H1 (cell line): Measurements from ENCODE around the gene KLHL26. TPM values are rescaled to one million over a fixed set of nuclear protein-coding genes. Genes with fewer than 3 reads are reported as not detected.
A peak's percentile ranks its signal among the peaks of the same experiment; 100 is the strongest.

Source experiments
- CTCF ChIA-PET: fragments of 300-600 bp; sonication (Branson Sonifier 250); formaldehyde crosslinking; loops from one replicate; lab custom pipeline; 2021; ENCODE audit not compliant: partially characterized antibody; lab: Charles Lee
- POLR2A ChIA-PET: fragments of 300-600 bp; sonication (Branson Sonifier 250); formaldehyde crosslinking; loops from one replicate; lab custom pipeline; 2021; ENCODE audit warnings: inconsistent platforms; ENCODE audit not compliant: partially characterized antibody; lab: Charles Lee
- DNase-seq, 2 experiments: peaks; one replicate each; pipeline versions ENCODE4 v3.0.0 to v3.0.0-alpha.2; 2010 to 2022; ENCODE audit warnings: low spot score in 2 of 2, low read depth in 1 of 2, mixed read lengths in 1 of 2
- FAIRE-seq: peaks from 2 replicates; lab custom pipeline; 2011; peaks lifted over from hg19 to GRCh38; lab: Jason Lieb, UNC
- H2AFZ ChIP-seq: 2 replicates; pipeline ENCODE4 v1.8.1; 2012; ENCODE audit warnings: low read length, inconsistent platforms
- H2AK5ac ChIP-seq: 2 replicates; pipeline ENCODE4 v1.6.1; 2013; ENCODE audit warnings: low read depth, low read length
- H2BK120ac ChIP-seq: replicated peaks from 2 replicates; pipeline ENCODE3; 2013; ENCODE audit warnings: low read depth, low read length, inconsistent platforms
- H2BK12ac ChIP-seq: 2 replicates; pipeline ENCODE4 v1.6.1; 2013; ENCODE audit warnings: low read depth, low read length
- H2BK15ac ChIP-seq: 2 replicates; pipeline ENCODE4 v1.6.1; 2013; ENCODE audit warnings: low read length
- H2BK20ac ChIP-seq: 2 replicates; pipeline ENCODE4 v1.6.1; 2013; ENCODE audit warnings: low read length
- H2BK5ac ChIP-seq: 2 replicates; pipeline ENCODE4 v1.6.1; 2013; ENCODE audit warnings: low read depth, low read length
- H3K14ac ChIP-seq: 2 replicates; pipeline ENCODE4 v1.6.1; 2013; ENCODE audit warnings: inconsistent platforms; ENCODE audit not compliant: insufficient read length
- H3K18ac ChIP-seq: 2 replicates; pipeline ENCODE4 v1.6.1; 2013; ENCODE audit warnings: low read length; ENCODE audit errors: extremely low read depth
- H3K23ac ChIP-seq: 2 replicates; pipeline ENCODE4 v1.6.1; 2013; ENCODE audit warnings: inconsistent platforms; ENCODE audit not compliant: insufficient read length
- H3K23me2 ChIP-seq: 2 replicates; pipeline ENCODE4 v1.6.1; 2013; ENCODE audit warnings: low read depth, low read length
- H3K27ac ChIP-seq: 2 replicates; pipeline ENCODE4 v1.6.1; 2011; ENCODE audit warnings: low read depth, low read length, inconsistent platforms
- H3K27me3 ChIP-seq, 4 experiments: replicated peaks in 1 of 4; 1 replicate in 1 of 4; 2 replicates in 3 of 4; pipeline versions ENCODE4 v1.6.1 to v1.8.1; 2011 to 2013; ENCODE audit warnings: low read length in 3 of 4, mild to moderate bottlenecking in 3 of 4, inconsistent platforms in 2 of 4, mixed read lengths in 2 of 4, moderate library complexity in 1 of 4; ENCODE audit not compliant: control insufficient read depth in 3 of 4, insufficient read depth in 3 of 4; ENCODE audit errors: extremely low read depth in 1 of 4
- H3K36me3 ChIP-seq, 4 experiments: 2 replicates each; pipeline versions ENCODE4 v1.6.1 to v1.8.1; 2011 to 2013; ENCODE audit warnings: mild to moderate bottlenecking in 4 of 4, low read length in 3 of 4, moderate library complexity in 2 of 4, control low read depth in 1 of 4, inconsistent platforms in 1 of 4; ENCODE audit not compliant: insufficient read depth in 4 of 4, control insufficient read depth in 2 of 4
- H3K4ac ChIP-seq: replicated peaks from 2 replicates; pipeline ENCODE3; 2013; ENCODE audit warnings: low read length, low read depth, mixed read lengths, inconsistent platforms; ENCODE audit not compliant: insufficient read length
- H3K4me1 ChIP-seq, 4 experiments: replicated peaks in 1 of 4; 1 replicate in 1 of 4; 2 replicates in 3 of 4; pipeline versions ENCODE4 v1.6.1 to v1.8.1; 2011 to 2013; ENCODE audit warnings: low read length in 3 of 4, inconsistent platforms in 2 of 4, mixed read lengths in 1 of 4; ENCODE audit not compliant: insufficient read depth in 4 of 4, control insufficient read depth in 3 of 4
- H3K4me2 ChIP-seq, 2 experiments: 2 replicates each; pipeline versions ENCODE4 v1.6.1 to v1.8.1; 2011 to 2013; ENCODE audit warnings: low read depth in 2 of 2, low read length in 2 of 2, control low read depth in 1 of 2, inconsistent platforms in 1 of 2, mild to moderate bottlenecking in 1 of 2; ENCODE audit not compliant: insufficient read depth in 1 of 2
- H3K4me3 ChIP-seq, 4 experiments: fragments of 200-600, 300-600 bp in 1 of 4; sonication (generic), shearing (Covaris generic), sonication (Bioruptor Twin) in 1 of 4; 2 replicates each; pipeline versions ENCODE4 v1.5.1 to v1.8.1; 2011 to 2016; ENCODE audit warnings: low read length in 4 of 4, low read depth in 3 of 4, control low read depth in 2 of 4, inconsistent platforms in 2 of 4, mild to moderate bottlenecking in 2 of 4, mixed read lengths in 1 of 4, moderate library complexity in 1 of 4; ENCODE audit not compliant: insufficient read depth in 2 of 4; ENCODE audit errors: extremely low read depth in 1 of 4
- H3K56ac ChIP-seq: replicated peaks from 2 replicates; pipeline ENCODE3; 2013; ENCODE audit warnings: low read depth, mild to moderate bottlenecking, mixed read lengths, low read length, inconsistent platforms; ENCODE audit not compliant: insufficient read length
- H3K79me1 ChIP-seq: 2 replicates; pipeline ENCODE4 v1.6.1; 2013; ENCODE audit warnings: low read depth, low read length, control low read depth
- H3K79me2 ChIP-seq, 2 experiments: 2 replicates each; pipeline versions ENCODE4 v1.6.1 to v1.8.1; 2012 to 2013; ENCODE audit warnings: low read length in 2 of 2, mild to moderate bottlenecking in 2 of 2, inconsistent platforms in 1 of 2; ENCODE audit not compliant: insufficient read depth in 2 of 2, control insufficient read depth in 1 of 2
- H3K9ac ChIP-seq, 4 experiments: replicated peaks in 1 of 4; 1 replicate in 1 of 4; 2 replicates in 3 of 4; pipeline versions ENCODE4 v1.6.1 to v1.8.1; 2011 to 2013; ENCODE audit warnings: low read depth in 3 of 4, low read length in 3 of 4, control low read depth in 2 of 4, mild to moderate bottlenecking in 2 of 4, moderate library complexity in 2 of 4, inconsistent platforms in 1 of 4; ENCODE audit errors: extremely low read depth in 1 of 4
- H3K9me3 ChIP-seq, 2 experiments: 2 replicates each; pipeline versions ENCODE4 v1.6.1 to v1.8.1; 2012 to 2013; ENCODE audit warnings: mild to moderate bottlenecking in 2 of 2, moderate library complexity in 2 of 2, control low read depth in 1 of 2, inconsistent platforms in 1 of 2, low read depth in 1 of 2, low read length in 1 of 2, mixed read lengths in 1 of 2; ENCODE audit not compliant: insufficient read depth in 2 of 2
- H4K20me1 ChIP-seq, 2 experiments: replicated peaks in 1 of 2; 2 replicates each; pipeline versions ENCODE3 to v1.8.1; 2011 to 2013; ENCODE audit warnings: inconsistent platforms in 2 of 2, low read length in 2 of 2, mild to moderate bottlenecking in 1 of 2; ENCODE audit not compliant: insufficient read depth in 2 of 2, control insufficient read depth in 1 of 2
- H4K5ac ChIP-seq: 2 replicates; pipeline ENCODE4 v1.6.1; 2013; ENCODE audit warnings: low read length, low read depth, mixed read lengths, inconsistent platforms; ENCODE audit not compliant: insufficient read length
- H4K8ac ChIP-seq: 2 replicates; pipeline ENCODE4 v1.8.0; 2013; ENCODE audit warnings: mild to moderate bottlenecking, moderate library complexity, low read length, inconsistent platforms; ENCODE audit not compliant: insufficient read depth; ENCODE audit errors: extremely low read depth
- H4K91ac ChIP-seq: replicated peaks from 2 replicates; pipeline ENCODE3; 2013; ENCODE audit warnings: low read length, mixed read lengths, inconsistent platforms; ENCODE audit not compliant: insufficient read length
- EGR1 ChIP-seq: IDR thresholded peaks from 2 replicates; pipeline ENCODE4 v1.6.1; 2011; ENCODE audit warnings: low read depth, low read length, borderline replicate concordance
- EP300 ChIP-seq, 2 experiments: IDR thresholded peaks; 1 replicate in 1 of 2; 2 replicates in 1 of 2; pipeline ENCODE4 v1.6.1; 2011 to 2012; ENCODE audit warnings: low read depth in 2 of 2, low read length in 2 of 2, mild to moderate bottlenecking in 2 of 2, borderline replicate concordance in 1 of 2, inconsistent platforms in 1 of 2, moderate library complexity in 1 of 2
- KDM4A ChIP-seq: IDR thresholded peaks from one replicate; pipeline ENCODE4 v1.7.1; 2012; ENCODE audit warnings: low read depth, mild to moderate bottlenecking, moderate library complexity, low read length, inconsistent platforms; ENCODE audit not compliant: severe bottlenecking
- POU5F1 ChIP-seq: IDR thresholded peaks from 2 replicates; pipeline ENCODE4 v1.6.1; 2011; ENCODE audit warnings: low read depth, mild to moderate bottlenecking, low read length, moderate library complexity
- TAF1 ChIP-seq: IDR thresholded peaks from 2 replicates; pipeline ENCODE4 v1.6.1; 2011; ENCODE audit warnings: mild to moderate bottlenecking, low read depth, low read length
- WGBS, 2 experiments: shearing (Covaris generic) in 1 of 2; methylation state at CpG; one replicate each; pipeline versions ENCODE4 v1.1.6 to v1.1.7; 2013 to 2015; ENCODE audit warnings: low lambda C conversion rate in 2 of 2, mixed read lengths in 2 of 2, inconsistent platforms in 1 of 2, low coverage in 1 of 2, missing lambda C conversion rate in 1 of 2; ENCODE audit not compliant: insufficient replicate concordance in 2 of 2, insufficient coverage in 1 of 2, insufficient read length in 1 of 2; ENCODE audit errors: extremely low coverage in 1 of 2, missing lambda C conversion rate in 1 of 2; 5-methylcytosine and 5-hydroxymethylcytosine counted together
- polyA plus RNA-seq, 7 experiments: library from polyadenylated mRNA; depleted of rRNA in 3 of 7; stranded (reverse) in 5 of 7; unstranded in 2 of 7; fragments of >200 nt in 5 of 7; fragments of 200-250 nt in 2 of 7; gene quantifications; 1 replicate in 5 of 7; 2 replicates in 1 of 7; 4 replicates in 1 of 7; pipeline versions ENCODE4 v1.2.1 to v1.2.3, GENCODE V29; 2011 to 2013; ENCODE audit warnings: missing spikeins in 2 of 7, mixed read lengths in 2 of 7
- total RNA-seq: library from RNA; stranded (reverse); fragmentation: NEBNext Ultra II Directional; extraction: Animal tissue kit (Norgen Biotek cat#: 25700); gene quantifications from 2 replicates; pipeline ENCODE4 v1.2.1, GENCODE V29; 2021

The KLHL26 gene
- total and polyA plus RNA-seq, 2 of the 8 experiments (the other 6 are each of a cell fraction or from before 2014, with no cell fraction given): 2.2 to 8.8 TPM

DNA sequence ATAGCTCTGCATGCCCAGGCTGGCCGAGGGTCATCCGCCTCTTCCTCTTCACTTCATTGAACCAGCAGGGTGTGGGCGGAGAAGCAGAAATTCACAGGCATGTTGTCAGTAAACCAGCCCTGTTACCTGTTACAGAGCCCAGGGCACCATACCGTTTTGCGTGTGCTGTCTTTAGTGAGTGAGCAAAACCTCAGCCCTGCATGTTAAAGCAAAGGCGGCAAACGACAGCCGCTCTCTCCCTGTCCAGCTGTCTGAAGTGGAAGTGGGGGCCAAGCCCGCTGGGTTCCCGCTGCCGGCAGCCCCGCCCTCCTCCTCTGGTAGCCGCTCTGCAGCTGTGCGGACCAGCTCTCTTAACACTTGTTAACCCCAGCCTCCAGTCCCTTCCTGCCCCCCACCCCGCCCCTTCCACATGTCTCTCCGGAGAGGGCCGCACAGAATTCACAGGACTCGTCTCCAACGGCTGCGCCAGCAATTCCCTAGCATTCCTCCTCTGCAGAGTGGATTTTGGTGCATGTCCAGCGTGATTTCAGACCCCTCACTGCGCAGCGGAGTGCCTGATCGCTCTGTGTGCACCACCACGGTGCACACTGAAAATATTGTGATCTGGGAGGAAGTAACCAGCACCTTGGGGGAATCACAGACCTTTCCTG, 12.7 kb downstream of the KLHL26 start:
- no peaks in the 10 kb centered on the region for H3K9me3 ChIP-seq
- no peak overlapping the region for H3K4me3 ChIP-seq
- 90% methylated on average over 24 of the region's 25 CpGs; no CpG with 5 or more reads in 1 of the 2 experiments for WGBS, 2 experiments
- H3K56ac ChIP-seq: no peak overlapping the region
- no peak overlapping the region for H3K4me2 ChIP-seq
- no peak overlapping the region for H3K27ac ChIP-seq
- H2AK5ac ChIP-seq: 0 out of 2 replicates have a peak overlapping the region, but pooled peaks have one; percentile 53
- H3K14ac ChIP-seq: no peak overlapping the region
- H3K23ac ChIP-seq: no peak overlapping the region
- FAIRE-seq (no peak), DNase-seq (no peak)
- H3K27me3 ChIP-seq: no peaks in the 10 kb centered on the region
- no peak overlapping the region; a peak in 2 of 7 replicates for H3K9ac ChIP-seq
- H2BK120ac ChIP-seq: no peak overlapping the region
- no peak overlapping the region for H3K18ac ChIP-seq
- peaks cover 0 to 21% (median 3%) of the 10 kb centered on the region in 4 experiments; a peak in 4 of 7 replicates for H3K4me1 ChIP-seq
- H2AFZ ChIP-seq: no peak overlapping the region
- H4K5ac ChIP-seq: no peak overlapping the region
- H3K79me1 ChIP-seq: peaks cover 19% of the 10 kb centered on the region
- peaks cover 4 to 41% of the 10 kb centered on the region in 2 experiments for H4K20me1 ChIP-seq
- POLR2A ChIA-PET: interaction anchor here (0.6 to 1.4 kb wide), 2 partner anchors 10 to 33 kb away, joined by 3 to 5 read pairs; no protein-coding TSS in a partner anchor
- H4K91ac ChIP-seq: no peak overlapping the region
- no peak for TF ChIP-seq POU5F1
- no peak for TF ChIP-seq KDM4A
- TF ChIP-seq TAF1: no peak
- no peak for TF ChIP-seq EP300 (IDR thresholded peaks at IDR 0.05; ENCODE audit: borderline replicate concordance in 1 of 2, low read depth in 2 of 2, low read length in 2 of 2)
- TF ChIP-seq EGR1: no peak
- H3K4ac ChIP-seq: no peak overlapping the region
- H3K79me2 ChIP-seq: peaks cover 0 to 4% of the 10 kb centered on the region in 2 experiments; a peak in 1 of 4 replicates
- H3K36me3 ChIP-seq: no peaks in the 10 kb centered on the region
- CTCF ChIA-PET: interaction anchor here (0.7 to 1.9 kb wide), 6 partner anchors 12 to 129 kb away, joined by 3 to 6 read pairs (median 3); no protein-coding TSS in a partner anchor
- H2BK15ac ChIP-seq: no peak overlapping the region
- no peak overlapping the region for H2BK12ac ChIP-seq
- H2BK20ac ChIP-seq: no peak overlapping the region
- H2BK5ac ChIP-seq: no peak overlapping the region; the same call in 1 of the 2 replicates
- H3K23me2 ChIP-seq: peaks cover 13% of the 10 kb centered on the region; the same call in 1 of the 2 replicates
- H4K8ac ChIP-seq: no peak overlapping the region
